Endodermal cell (in vitro differentiated cells): ENCODE data around the gene AFF2. TPM values are rescaled to one million over a fixed set of nuclear protein-coding genes. Genes with fewer than 3 reads are reported as not detected.

Experiments used
- DNase-seq: peaks from one replicate; pipeline ENCODE4 v3.0.0-alpha.2; 2017
- H3K27ac ChIP-seq: 2 replicates; pipeline ENCODE4 v1.5.1; 2013; ENCODE audit warnings: mild to moderate bottlenecking, low read depth, low read length, moderate library complexity
- H3K27me3 ChIP-seq: 2 replicates; pipeline ENCODE4 v1.6.1; 2013; ENCODE audit warnings: mild to moderate bottlenecking, low read length, moderate library complexity; ENCODE audit not compliant: insufficient read depth, control insufficient read depth, poor library complexity, severe bottlenecking
- H3K36me3 ChIP-seq: 2 replicates; pipeline ENCODE4 v1.7.0; 2013; ENCODE audit warnings: mild to moderate bottlenecking, low read length, moderate library complexity; ENCODE audit not compliant: control insufficient read depth, insufficient read depth
- H3K4me1 ChIP-seq: one replicate; pipeline ENCODE4 v1.7.0; 2013; ENCODE audit warnings: low read length; ENCODE audit not compliant: control insufficient read depth, insufficient read depth
- H3K4me3 ChIP-seq: 2 replicates; pipeline ENCODE4 v1.5.1; 2013; ENCODE audit warnings: mild to moderate bottlenecking, low read length, moderate library complexity
- H3K9ac ChIP-seq: 2 replicates; pipeline ENCODE4 v1.6.1; 2013; ENCODE audit warnings: mild to moderate bottlenecking, low read length, moderate library complexity; ENCODE audit not compliant: poor library complexity, severe bottlenecking; ENCODE audit errors: extremely low read depth
- H3K9me3 ChIP-seq: 2 replicates; pipeline ENCODE4 v1.6.1; 2013; ENCODE audit warnings: mild to moderate bottlenecking, low read length, moderate library complexity; ENCODE audit not compliant: control insufficient read depth
- H3K27ac Mint-ChIP-seq: 2 replicates; pipeline ENCODE4 v1.8.0; 2020; ENCODE audit warnings: mixed read lengths
- H3K27me3 Mint-ChIP-seq: 2 replicates; pipeline ENCODE4 v1.8.0; 2021; ENCODE audit warnings: mild to moderate bottlenecking, mixed read lengths; ENCODE audit not compliant: insufficient read depth
- H3K36me3 Mint-ChIP-seq: 2 replicates; pipeline ENCODE4 v1.8.0; 2020; ENCODE audit warnings: low read depth, mixed read lengths
- H3K4me1 Mint-ChIP-seq: 2 replicates; pipeline ENCODE4 v1.8.0; 2020; ENCODE audit warnings: mixed read lengths
- H3K4me3 Mint-ChIP-seq: 2 replicates; pipeline ENCODE4 v1.8.0; 2020; ENCODE audit warnings: mild to moderate bottlenecking, moderate library complexity, mixed read lengths
- H3K9me3 Mint-ChIP-seq: 2 replicates; pipeline ENCODE4 v1.8.0; 2020; ENCODE audit warnings: mild to moderate bottlenecking, mixed read lengths
- CTCF ChIP-seq: fragments of 200-600 bp; sonication (generic); conservative IDR thresholded peaks from 2 replicates; pipeline ENCODE4 v1.5.0; 2021; ENCODE audit warnings: antibody characterized with exemption, mild to moderate bottlenecking
- WGBS, 2 experiments: methylation state at CpG; one replicate each; pipeline versions ENCODE4 v1.1.5 to v1.1.7; 2013; ENCODE audit warnings: missing lambda C conversion rate in 2 of 2, mixed read lengths in 1 of 2; ENCODE audit not compliant: insufficient coverage in 1 of 2, insufficient read length in 1 of 2; 5-methylcytosine and 5-hydroxymethylcytosine counted together
- total RNA-seq, 2 donors: library from RNA; stranded (reverse); fragmentation: NEBNext Ultra II Directional in 1 of 2; extraction: Animal tissue kit (Norgen Biotek cat#: 25700) in 1 of 2; gene quantifications; 2 replicates in 1 of 2; 3 replicates in 1 of 2; pipeline ENCODE4 v1.2.1, GENCODE V29; 2021

AFF2 gene
- total RNA-seq, 2 donors from 2014 or later: 3.7 to 5.6 TPM

GRCh38 chrX:148540114-148540513 lies 39.7 kb downstream of the AFF2 start:
- H3K36me3 ChIP-seq: no peaks in the 10 kb centered on the region
- Mint-ChIP-seq H3K4me3 (no peak overlapping the region), H3K4me1 (peaks cover 24% of the 10 kb centered on the region), H3K36me3 (no peaks in the 10 kb centered on the region), H3K27me3 (no peaks in the 10 kb centered on the region), H3K27ac (no peak overlapping the region), H3K9me3 (peaks cover 43% of the 10 kb centered on the region)
- TF ChIP-seq CTCF: no peak
- H3K9me3 ChIP-seq: no peaks in the 10 kb centered on the region
- peaks cover 3% of the 10 kb centered on the region for H3K4me1 ChIP-seq
- WGBS, 2 experiments: no CpG with 5 or more reads among the region's 1 CpG
- no peaks in the 10 kb centered on the region for H3K27me3 ChIP-seq
- peak overlapping the region; percentile 36 for H3K4me3 ChIP-seq
- DNase-seq: no peak
- no peak overlapping the region for H3K9ac ChIP-seq
- no peak overlapping the region for H3K27ac ChIP-seq

GRCh38 chrX:148540671-148541583 lies 40.5 kb downstream of the AFF2 start:
- no peak overlapping the region for H3K4me3 Mint-ChIP-seq
- no peaks in the 10 kb centered on the region for H3K36me3 Mint-ChIP-seq
- WGBS, 2 experiments: 86 to 89% methylated on average over 3 to 10 of the region's 10 CpGs
- Histone ChIP-seq H3K36me3 (no peaks in the 10 kb centered on the region), H3K4me3 (no peak overlapping the region), H3K9ac (no peak overlapping the region), H3K27ac (no peak overlapping the region), H3K9me3 (no peaks in the 10 kb centered on the region), H3K27me3 (no peaks in the 10 kb centered on the region), H3K4me1 (peaks cover 3% of the 10 kb centered on the region)
- H3K4me1 Mint-ChIP-seq: peaks cover 24% of the 10 kb centered on the region
- TF ChIP-seq CTCF: no peak
- no peak for DNase-seq
- H3K27me3 Mint-ChIP-seq: no peaks in the 10 kb centered on the region
- H3K9me3 Mint-ChIP-seq: peaks cover 40% of the 10 kb centered on the region
- H3K27ac Mint-ChIP-seq: no peak overlapping the region

- DNase-seq: no peak
- no peaks in the 10 kb centered on the region for H3K36me3 ChIP-seq
- Mint-ChIP-seq H3K36me3 (no peaks in the 10 kb centered on the region), H3K4me1 (peaks cover 24% of the 10 kb centered on the region), H3K9me3 (peaks cover 39% of the 10 kb centered on the region), H3K27me3 (no peaks in the 10 kb centered on the region), H3K4me3 (no peak overlapping the region), H3K27ac (no peak overlapping the region)
- no peaks in the 10 kb centered on the region for H3K27me3 ChIP-seq
- H3K27ac ChIP-seq: no peak overlapping the region
- no peak overlapping the region for H3K4me3 ChIP-seq
- H3K9ac ChIP-seq: no peak overlapping the region
- no peak for TF ChIP-seq CTCF
- H3K4me1 ChIP-seq: peaks cover 3% of the 10 kb centered on the region
- H3K9me3 ChIP-seq: no peaks in the 10 kb centered on the region
Measured at GRCh38 chrX:148541584-148541940, 41.1 kb downstream of the AFF2 start.
